ENCODE measurements around the gene TRIP13. TPM values are rescaled to one million over a fixed set of nuclear protein-coding genes. Genes with fewer than 3 reads are reported as not detected.
"Not testable (repeated sequence)": the region's sequence is repeated elsewhere in the genome, so short reads cannot be mapped to it uniquely, and the experiment has no call there.

The TRIP13 gene
- 18.4 TPM for polyA plus RNA-seq (2013, experiment 1 of 2; ENCODE audit: insufficient read length)
- 19.8 TPM for polyA plus RNA-seq (2013, experiment 2 of 2; ENCODE audit: insufficient read length)

DNA sequence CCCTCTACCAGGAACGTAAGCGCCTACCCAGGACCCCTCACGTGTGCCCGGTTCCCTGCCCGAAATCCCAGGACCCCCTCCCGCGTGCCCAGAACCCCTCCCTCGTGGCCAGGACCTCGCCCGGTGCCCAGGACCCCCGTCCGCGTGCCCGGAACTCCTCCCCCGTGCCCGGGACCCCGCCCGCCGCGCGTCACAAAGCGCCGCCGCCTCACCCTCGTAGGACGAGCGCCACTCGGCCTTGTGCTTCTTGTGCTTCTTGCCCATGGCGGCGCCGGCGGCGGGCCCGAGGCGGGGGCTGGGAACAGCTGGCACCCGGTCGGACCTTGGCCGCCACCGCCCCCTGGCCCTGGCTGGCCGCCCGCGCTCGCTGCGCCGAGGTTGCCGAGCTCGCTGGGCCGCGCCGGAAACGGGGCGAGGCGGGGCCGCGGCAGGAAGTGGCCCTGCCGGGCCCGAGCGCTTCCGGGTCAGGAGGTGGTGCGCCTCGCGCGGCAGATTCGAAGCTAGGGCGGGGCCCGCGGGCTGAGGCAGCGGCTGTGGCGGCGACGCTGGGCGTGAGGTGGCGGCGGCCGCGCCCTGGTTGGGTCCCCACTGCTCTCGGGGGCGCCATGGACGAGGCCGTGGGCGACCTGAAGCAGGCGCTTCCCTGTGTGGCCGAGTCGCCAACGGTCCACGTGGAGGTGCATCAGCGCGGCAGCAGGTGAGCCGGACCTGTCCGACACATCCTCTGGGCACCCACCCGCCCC, at the start of gene TRIP13, which contains the start of gene BRD9:
TRIP13 (plus strand) TSS at position 491 of the 743 bp plus-strand sequence; CDS start at position 606, 115 bp downstream.
BRD9 (minus strand) TSS at position 408 of the 743 bp plus-strand sequence; CDS start at position 264, 144 bp downstream.
- DNase-seq: peak; percentile 81

- DNase-seq: not testable (repeated sequence)
These were observed 49.3 kb upstream of the TRIP13 start for GRCh38 chr5:843371-843770.

- DNase-seq: not testable (repeated sequence)
These were observed 48.8 kb upstream of the TRIP13 start for GRCh38 chr5:843926-844325.

DNA sequence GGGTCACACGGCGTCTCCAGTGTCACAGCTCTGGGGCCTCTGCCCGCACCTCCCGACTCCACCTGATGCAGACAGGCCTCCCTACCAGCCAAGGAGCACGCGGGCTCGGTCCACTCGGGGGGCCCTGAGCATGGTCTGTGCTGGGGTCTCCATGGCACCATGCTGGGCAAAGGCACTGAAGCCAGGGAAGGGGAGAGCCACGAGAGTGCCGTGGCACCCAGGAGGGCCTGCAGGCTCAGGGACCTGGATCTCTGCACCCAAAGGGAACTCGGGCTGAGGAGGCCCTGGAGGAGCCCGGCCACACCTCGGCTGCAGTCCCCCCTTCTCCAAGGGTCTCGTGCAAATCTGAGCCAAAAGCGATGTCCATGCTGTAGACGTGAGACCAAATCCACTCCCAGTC, 48.3 kb upstream of the TRIP13 start:
- DNase-seq: not testable (repeated sequence)

DNA sequence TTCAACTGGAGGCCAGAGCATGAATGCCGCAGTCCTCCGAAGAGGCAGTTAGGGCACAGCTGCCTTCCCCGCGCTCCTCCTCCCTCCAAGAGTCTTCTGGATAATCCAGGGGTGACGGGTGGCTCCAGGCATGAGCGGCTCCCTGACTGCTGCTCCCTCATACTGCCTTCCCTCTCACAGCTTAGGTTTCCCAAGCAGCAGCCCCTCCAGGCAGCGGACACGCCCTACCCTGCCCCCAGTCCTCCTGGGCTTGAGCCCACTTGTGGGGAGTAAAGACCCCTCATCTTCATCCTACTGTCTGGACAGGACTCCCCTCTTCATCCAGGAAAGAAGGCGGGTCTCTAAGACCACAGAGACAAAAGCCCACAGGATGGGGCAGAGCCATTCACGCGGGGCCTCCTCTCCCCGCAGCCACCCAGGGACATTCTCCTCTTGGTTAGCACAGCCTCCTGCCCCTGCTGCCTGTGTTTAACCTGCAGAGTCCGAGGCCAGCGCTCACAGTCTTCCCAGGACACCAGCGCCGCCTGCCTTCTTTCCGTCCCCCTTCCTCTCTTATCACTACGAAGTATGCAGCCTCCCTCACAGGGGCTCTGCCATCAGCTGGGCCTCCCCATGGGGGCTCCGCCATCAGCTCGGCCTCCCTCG, 47.5 kb upstream of the TRIP13 start:
- not testable (repeated sequence) for DNase-seq

GRCh38 chr5:845676-846601, 46.7 kb upstream of the TRIP13 start:
- DNase-seq: not testable (repeated sequence)

DNA sequence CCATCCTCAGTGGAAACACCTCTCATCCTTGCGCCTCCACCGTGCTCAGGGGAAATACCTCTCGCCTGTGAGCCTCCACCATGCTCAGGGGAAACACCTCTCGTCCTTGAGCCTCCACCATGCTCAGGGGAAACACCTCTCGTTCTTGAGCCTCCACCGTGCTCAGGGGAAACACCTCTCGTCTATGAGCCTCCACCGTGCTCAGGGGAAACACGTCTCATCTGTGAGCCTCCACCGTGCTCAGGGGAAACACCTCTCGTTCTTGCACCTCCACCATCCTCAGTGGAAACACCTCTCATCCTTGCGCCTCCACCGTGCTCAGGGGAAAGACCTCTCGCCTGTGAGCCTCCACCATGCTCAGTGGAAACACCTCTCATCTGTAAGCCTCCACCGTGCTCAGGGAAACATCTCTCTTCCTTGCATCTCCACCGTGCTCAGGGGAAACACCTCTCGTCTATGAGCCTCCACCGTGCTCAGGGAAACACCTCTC, 46.0 kb upstream of the TRIP13 start:
- not testable (repeated sequence) for DNase-seq

DNA sequence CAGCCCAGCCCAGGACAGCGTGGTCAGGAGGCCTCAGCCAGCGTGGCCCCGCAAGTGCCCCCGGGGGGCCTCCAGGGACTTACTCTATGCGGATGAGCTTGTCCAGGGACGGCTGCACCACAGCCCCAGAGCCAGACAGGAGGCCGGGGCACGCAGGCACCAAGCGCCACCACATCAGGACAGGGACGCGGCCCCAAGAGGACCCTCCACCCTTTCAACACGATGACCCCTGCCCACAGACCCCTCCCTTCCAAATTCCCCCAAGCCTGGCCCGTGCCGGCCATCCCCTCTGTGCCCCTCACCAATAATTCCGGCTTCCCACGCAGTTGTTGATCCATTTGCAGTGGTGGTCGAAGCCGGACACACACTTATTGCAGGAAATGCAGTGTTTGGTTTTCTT, 45.5 kb upstream of the TRIP13 start:
- DNase-seq: not testable (repeated sequence)

GRCh38 chr5:847736-848135, 44.9 kb upstream of the TRIP13 start:
- DNase-seq: not testable (repeated sequence)

DNA sequence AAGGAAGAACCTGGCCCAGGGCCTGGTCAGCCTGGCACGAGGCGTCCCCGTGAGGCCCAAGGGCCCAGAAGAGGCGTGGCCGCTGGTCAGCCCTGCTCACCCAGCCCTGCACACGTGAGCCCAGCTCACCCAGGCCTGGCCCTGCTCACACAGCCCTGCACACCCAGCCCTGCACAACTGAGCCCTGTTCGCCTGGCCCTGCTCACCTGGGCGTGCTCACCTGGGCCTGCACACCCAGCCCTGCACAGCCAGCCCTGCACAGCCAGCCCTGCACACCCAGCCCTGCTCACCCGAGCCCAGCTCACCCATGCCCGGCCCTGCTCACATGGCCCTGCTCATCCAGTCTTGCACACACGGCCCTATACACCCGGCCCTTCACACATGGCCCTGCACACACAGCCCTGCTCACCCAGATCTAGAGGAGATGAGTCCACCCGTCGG, 44.0 kb upstream of the TRIP13 start:
- no peak for DNase-seq

GRCh38 chr5:849651-850301, 42.9 kb upstream of the TRIP13 start:
- DNase-seq: no peak

DNA sequence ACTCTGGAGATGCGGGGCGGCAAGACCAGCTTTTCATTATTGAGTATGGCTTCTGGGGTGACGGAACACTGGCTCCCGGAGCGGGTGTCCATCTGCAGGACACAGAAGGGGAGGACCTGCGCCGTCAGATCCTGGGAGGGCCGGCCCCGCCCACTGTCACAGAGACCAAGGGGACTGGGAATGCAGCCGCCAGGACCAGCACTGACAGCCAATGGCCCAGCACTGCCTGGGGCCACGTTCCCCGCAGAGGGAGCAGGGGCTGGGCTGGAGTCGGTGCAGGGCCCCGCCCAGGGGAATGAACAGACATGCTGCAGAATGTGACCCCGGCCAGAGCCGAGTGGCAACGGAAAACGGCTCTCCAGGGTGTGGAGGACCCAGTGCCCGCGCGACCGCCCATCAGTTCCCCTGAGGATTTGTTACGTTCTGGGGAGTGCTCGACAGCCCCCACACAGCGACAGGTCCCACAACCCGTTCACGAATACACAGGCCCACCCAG, 42.1 kb upstream of the TRIP13 start, which contains the start of gene ZDHHC11:
ZDHHC11 (minus strand) TSS at position 476 of the 496 bp plus-strand sequence; CDS start at position 92, 384 bp downstream.
- DNase-seq: no peak

GRCh38 chr5:851076-851475, 41.6 kb upstream of the TRIP13 start:
- DNase-seq: no peak

GRCh38 chr5:851553-851952, 41.1 kb upstream of the TRIP13 start:
- DNase-seq: no peak

DNA sequence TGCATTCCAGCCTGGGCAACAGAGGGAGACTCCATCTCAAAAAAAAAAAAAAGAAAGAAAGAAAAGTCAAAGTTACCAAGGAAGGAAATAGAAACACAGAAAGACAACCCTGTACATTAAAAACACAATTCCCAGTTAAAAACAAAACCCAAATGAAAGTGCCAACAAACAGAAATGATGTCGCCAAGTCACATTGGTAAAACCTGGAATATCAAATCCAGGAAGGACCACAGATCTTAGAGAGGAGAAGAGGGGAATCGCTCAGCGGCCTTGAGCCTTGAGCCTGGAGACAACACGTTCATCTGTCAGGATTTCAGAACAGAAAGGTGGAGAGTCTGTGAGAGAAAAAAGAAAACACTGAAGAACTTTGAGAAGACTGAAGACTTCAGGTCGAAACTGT, 40.7 kb upstream of the TRIP13 start:
- DNase-seq: no peak

DNA sequence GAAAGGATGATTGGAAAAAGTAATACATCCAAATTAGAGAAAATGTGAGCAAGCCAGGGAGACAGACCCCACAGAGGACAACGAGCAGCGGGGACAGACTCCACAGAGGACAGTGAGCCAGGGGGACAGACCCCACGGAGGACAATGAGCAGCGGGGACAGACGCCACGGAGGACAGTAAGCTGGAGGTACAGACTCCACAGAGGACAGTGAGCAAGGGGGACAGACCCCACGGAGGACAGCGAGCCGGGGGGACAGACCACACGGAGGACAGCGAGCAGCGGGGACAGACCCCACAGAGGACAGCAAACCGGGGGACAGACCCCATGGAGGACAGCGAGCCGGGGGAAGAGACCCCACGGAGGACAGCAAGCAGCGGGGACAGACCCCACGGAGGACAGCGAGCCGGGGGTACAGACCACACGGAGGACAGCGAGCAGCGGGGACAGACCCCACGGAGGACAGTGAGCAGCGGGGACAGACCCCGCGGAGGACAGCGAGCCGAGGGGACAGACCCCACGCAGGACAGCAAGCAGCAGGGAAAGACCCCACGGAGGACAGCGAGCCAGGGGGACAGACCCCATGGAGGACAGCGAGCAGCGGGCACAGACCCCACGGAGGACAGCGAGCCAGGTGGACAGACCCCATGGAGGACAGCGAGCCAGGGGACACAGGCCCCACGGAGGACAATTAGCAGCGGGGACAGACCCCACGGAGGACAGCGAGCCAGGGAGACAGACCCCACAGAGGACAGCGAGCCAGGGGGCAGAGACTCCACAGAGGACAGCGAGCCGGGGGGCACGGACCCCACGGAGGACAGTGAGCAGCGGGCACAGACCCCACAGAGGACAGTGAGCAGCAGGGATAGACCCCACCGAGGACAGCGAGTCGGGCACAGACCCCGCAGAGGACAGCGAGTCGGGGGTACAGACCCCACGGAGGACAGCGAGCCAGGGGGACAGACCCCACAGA, 40.0 kb upstream of the TRIP13 start:
- no peak for DNase-seq

DNA sequence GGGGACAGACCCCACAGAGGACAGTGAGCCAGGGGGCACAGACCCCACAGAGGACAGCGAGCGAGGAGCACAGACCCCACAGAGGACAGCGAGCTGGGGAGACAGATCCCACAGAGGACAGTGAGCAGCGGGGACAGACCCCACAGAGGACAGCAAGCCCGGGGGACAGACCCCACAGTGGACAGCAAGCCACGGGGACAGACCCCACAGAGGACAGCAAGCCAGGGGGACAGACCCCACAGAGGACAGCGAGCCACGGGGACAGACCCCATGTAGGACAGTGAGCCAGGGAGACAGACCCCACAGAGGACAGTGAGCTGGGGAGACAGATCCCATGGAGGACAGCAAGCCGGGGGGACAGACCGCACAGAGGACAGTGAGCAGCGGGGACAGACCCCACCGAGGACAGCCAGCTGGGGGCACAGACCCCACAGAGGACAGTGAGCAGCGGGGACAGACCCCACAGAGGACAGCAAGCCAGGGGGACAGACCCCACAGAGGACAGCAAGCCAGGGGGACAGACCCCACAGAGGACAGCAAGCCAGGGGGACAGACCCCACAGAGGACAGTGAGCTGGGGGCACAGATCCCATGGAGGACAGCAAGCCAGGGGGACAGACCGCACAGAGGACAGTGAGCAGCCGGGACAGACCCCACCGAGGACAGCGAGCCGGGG, 39.1 kb upstream of the TRIP13 start:
- not testable (repeated sequence) for DNase-seq

GRCh38 chr5:854217-854616, 38.5 kb upstream of the TRIP13 start:
- DNase-seq: no peak

DNA sequence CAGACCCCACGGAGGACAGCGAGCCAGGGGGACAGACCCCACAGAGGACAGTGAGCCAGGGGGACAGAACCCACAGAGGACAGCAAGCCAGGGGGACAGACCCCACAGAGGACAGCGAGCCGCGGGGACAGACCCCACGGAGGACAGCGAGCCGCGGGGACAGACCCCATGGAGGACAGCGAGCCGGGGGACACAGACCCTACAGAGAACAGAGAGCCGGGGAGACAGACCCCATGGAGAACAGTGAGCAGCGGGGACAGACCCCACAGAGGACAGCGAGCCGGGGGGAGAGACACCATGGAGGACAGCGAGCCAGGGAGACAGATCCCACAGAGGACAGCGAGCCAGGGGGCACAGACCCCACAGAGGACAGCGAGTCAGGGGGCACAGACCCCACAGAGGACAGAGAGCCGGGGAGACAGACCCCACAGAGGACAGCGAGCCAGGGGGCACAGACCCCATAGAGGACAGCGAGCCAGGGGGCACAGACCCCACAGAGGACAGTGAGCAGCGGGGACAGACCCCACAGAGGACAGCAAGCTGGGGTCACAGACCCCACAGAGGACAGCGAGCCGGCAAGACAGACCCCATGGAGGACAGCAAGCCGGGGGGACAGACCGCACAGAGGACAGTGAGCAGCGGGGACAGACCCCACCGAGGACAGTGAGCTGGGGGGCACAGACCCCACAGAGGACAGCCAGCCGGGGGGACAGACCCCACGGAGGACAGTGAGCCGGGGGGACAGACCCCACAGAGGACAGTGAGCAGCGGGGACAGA, 37.5 kb upstream of the TRIP13 start:
- DNase-seq: no peak
